ENCODE data around the gene TMEM266.

GRCh38 chr15:76172782-76173181, 113.0 kb downstream of the TMEM266 start:
- TF ChIP-seq, protein P1, sequence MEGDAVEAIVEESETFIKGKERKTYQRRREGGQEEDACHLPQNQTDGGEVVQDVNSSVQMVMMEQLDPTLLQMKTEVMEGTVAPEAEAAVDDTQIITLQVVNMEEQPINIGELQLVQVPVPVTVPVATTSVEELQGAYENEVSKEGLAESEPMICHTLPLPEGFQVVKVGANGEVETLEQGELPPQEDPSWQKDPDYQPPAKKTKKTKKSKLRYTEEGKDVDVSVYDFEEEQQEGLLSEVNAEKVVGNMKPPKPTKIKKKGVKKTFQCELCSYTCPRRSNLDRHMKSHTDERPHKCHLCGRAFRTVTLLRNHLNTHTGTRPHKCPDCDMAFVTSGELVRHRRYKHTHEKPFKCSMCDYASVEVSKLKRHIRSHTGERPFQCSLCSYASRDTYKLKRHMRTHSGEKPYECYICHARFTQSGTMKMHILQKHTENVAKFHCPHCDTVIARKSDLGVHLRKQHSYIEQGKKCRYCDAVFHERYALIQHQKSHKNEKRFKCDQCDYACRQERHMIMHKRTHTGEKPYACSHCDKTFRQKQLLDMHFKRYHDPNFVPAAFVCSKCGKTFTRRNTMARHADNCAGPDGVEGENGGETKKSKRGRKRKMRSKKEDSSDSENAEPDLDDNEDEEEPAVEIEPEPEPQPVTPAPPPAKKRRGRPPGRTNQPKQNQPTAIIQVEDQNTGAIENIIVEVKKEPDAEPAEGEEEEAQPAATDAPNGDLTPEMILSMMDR (conservative IDR thresholded peaks at IDR 0.05; ENCODE audit: low read length): no peak
- TF ChIP-seq EZH2phosphoT487 (IDR thresholded peaks at IDR 0.05; ENCODE audit: borderline replicate concordance): no peak
